Mesenchymal stem cell (in vitro differentiated cells and primary cell): Measurements from ENCODE around the gene EEFSEC.
A peak's percentile ranks its signal among the peaks of the same experiment; 100 is the strongest.

Experiments
- DNase-seq: peaks from one replicate; pipeline ENCODE4 v3.0.0-alpha.2; 2013
- H2AFZ ChIP-seq: one replicate; pipeline ENCODE4 v1.6.1; 2013; ENCODE audit warnings: low read depth, mild to moderate bottlenecking, control low read depth, inconsistent platforms, low read length, moderate library complexity
- H2AK5ac ChIP-seq: 2 replicates; pipeline ENCODE4 v1.6.1; 2013; ENCODE audit warnings: low read length, moderate library complexity, mild to moderate bottlenecking, inconsistent platforms; ENCODE audit not compliant: severe bottlenecking
- H2BK120ac ChIP-seq: one replicate; pipeline ENCODE4 v1.6.1; 2013; ENCODE audit warnings: low read depth, mild to moderate bottlenecking, inconsistent platforms, low read length, moderate library complexity
- H2BK12ac ChIP-seq, 2 experiments: one replicate each; pipeline ENCODE4 v1.6.1; 2013; ENCODE audit warnings: inconsistent platforms in 2 of 2, low read length in 2 of 2, mild to moderate bottlenecking in 2 of 2, moderate library complexity in 2 of 2, control low read depth in 1 of 2
- H2BK15ac ChIP-seq: one replicate; pipeline ENCODE4 v1.6.1; 2013; ENCODE audit warnings: mild to moderate bottlenecking, low read depth, inconsistent platforms; ENCODE audit not compliant: poor library complexity, severe bottlenecking
- H2BK5ac ChIP-seq: 2 replicates; pipeline ENCODE4 v1.6.1; 2013; ENCODE audit warnings: low read depth, mild to moderate bottlenecking, low read length, control low read depth, inconsistent platforms; ENCODE audit not compliant: poor library complexity, severe bottlenecking
- H3K14ac ChIP-seq, 2 experiments: one replicate each; pipeline ENCODE4 v1.6.1; 2013; ENCODE audit warnings: inconsistent platforms in 2 of 2, low read length in 2 of 2, control low read depth in 1 of 2, mild to moderate bottlenecking in 1 of 2, moderate library complexity in 1 of 2
- H3K18ac ChIP-seq, 2 experiments: one replicate each; pipeline ENCODE4 v1.6.1; 2013; ENCODE audit warnings: inconsistent platforms in 2 of 2, low read length in 2 of 2, control low read depth in 1 of 2, low read depth in 1 of 2, mild to moderate bottlenecking in 1 of 2
- H3K23ac ChIP-seq, 2 experiments: one replicate each; pipeline ENCODE4 v1.6.1; 2013; ENCODE audit warnings: inconsistent platforms in 2 of 2, low read length in 2 of 2, mild to moderate bottlenecking in 2 of 2, moderate library complexity in 2 of 2, control low read depth in 1 of 2
- H3K27ac ChIP-seq: 2 replicates; pipeline ENCODE4 v1.5.1; 2013; ENCODE audit warnings: mild to moderate bottlenecking, moderate library complexity, low read length, control low read depth, inconsistent platforms; ENCODE audit not compliant: poor library complexity, severe bottlenecking
- H3K27me3 ChIP-seq, 2 experiments: 2 replicates each; pipeline versions ENCODE4 v1.6.1 to v1.7.0; 2013; ENCODE audit warnings: low read length in 2 of 2, mild to moderate bottlenecking in 2 of 2, moderate library complexity in 2 of 2, control low read depth in 1 of 2, inconsistent platforms in 1 of 2; ENCODE audit not compliant: control insufficient read depth in 1 of 2, insufficient read depth in 1 of 2
- H3K36me3 ChIP-seq, 2 experiments: 2 replicates each; pipeline versions ENCODE4 v1.6.1 to v1.7.0; 2013; ENCODE audit warnings: low read length in 2 of 2, control low read depth in 1 of 2, inconsistent platforms in 1 of 2, low read depth in 1 of 2, mild to moderate bottlenecking in 1 of 2; ENCODE audit not compliant: insufficient read depth in 2 of 2, control insufficient read depth in 1 of 2
- H3K4ac ChIP-seq, 2 experiments: one replicate each; pipeline ENCODE4 v1.6.1; 2013; ENCODE audit warnings: inconsistent platforms in 2 of 2, low read length in 2 of 2, mild to moderate bottlenecking in 2 of 2, moderate library complexity in 2 of 2, control low read depth in 1 of 2, low read depth in 1 of 2
- H3K4me1 ChIP-seq: 2 replicates; pipeline ENCODE4 v1.6.1; 2013; ENCODE audit warnings: low read depth, low read length, control low read depth; ENCODE audit not compliant: control insufficient read depth, insufficient read depth
- H3K4me2 ChIP-seq: 2 replicates; pipeline ENCODE4 v1.6.1; 2013; ENCODE audit warnings: low read length, mild to moderate bottlenecking, inconsistent platforms; ENCODE audit not compliant: poor library complexity, severe bottlenecking
- H3K4me3 ChIP-seq, 2 experiments: 2 replicates each; pipeline versions ENCODE4 v1.5.1 to v1.7.0; 2013; ENCODE audit warnings: low read length in 2 of 2, mild to moderate bottlenecking in 2 of 2, control low read depth in 1 of 2, low read depth in 1 of 2; ENCODE audit not compliant: insufficient read depth in 1 of 2
- H3K79me1 ChIP-seq: replicated peaks from 2 replicates; pipeline ENCODE4 v1.6.1; 2013; ENCODE audit warnings: mild to moderate bottlenecking, control low read depth, low read length, inconsistent platforms; ENCODE audit not compliant: poor library complexity, severe bottlenecking
- H3K9ac ChIP-seq: 2 replicates; pipeline ENCODE4 v1.7.0; 2013; ENCODE audit warnings: mild to moderate bottlenecking, low read length, moderate library complexity
- H3K9me3 ChIP-seq: 2 replicates; pipeline ENCODE4 v1.7.0; 2013; ENCODE audit warnings: mild to moderate bottlenecking, low read length; ENCODE audit not compliant: control insufficient read depth
- H4K8ac ChIP-seq: one replicate; pipeline ENCODE4 v1.6.1; 2013; ENCODE audit warnings: inconsistent platforms, mild to moderate bottlenecking, low read length, moderate library complexity
- H4K91ac ChIP-seq: one replicate; pipeline ENCODE4 v1.6.1; 2013; ENCODE audit warnings: mild to moderate bottlenecking, low read length, inconsistent platforms
- WGBS: methylation state at CpG from one replicate; pipeline ENCODE4 v1.1.7; 2013; ENCODE audit warnings: mixed read lengths; 5-methylcytosine and 5-hydroxymethylcytosine counted together

Gene EEFSEC

DNA sequence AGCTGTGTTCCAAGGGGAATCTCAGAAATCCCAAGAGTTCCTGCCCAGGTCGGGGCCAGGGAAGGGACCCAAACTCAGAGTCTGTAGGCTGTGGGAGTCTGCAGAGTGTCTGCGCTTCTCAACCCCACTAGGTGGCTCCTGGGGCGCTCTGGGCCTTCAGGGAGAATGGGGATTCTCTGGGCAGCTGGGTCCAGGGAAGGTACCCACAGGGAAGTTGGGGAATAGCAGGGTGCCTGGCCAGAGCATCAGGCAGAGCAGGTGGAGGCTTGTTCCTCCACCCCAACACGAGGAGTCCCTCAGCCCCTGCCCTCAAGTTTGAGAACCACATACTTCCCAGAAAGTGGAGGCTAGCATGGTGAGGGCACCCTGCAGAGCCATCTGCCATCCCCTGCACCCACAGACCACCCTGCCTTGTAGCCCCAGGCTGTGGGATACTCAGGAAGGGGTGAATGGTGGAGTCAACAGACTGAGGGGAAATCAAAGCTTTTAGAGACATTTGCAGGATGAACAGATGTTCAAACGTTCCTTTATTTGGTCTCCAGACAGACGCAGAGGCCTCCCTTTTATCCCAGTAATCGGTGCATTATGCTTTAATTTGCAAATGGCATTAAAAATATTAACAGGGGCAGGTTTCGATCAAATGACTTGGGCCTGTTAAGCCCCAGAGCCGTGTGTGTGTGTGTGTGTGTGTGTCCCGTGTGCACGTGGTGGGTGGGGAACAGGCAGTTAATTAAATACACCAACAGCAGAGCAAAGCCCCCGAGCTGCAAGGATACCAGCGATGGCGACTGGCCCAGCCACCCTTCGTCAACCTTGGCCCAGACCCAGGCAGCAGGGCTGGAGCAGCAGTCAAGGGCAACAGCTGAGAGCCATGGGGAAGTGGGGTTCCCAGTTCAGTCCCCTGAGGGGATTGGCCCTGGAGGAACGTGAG, 255.7 kb downstream of the EEFSEC start:
- H2AFZ ChIP-seq, result no peak overlapping the region
- no peak overlapping the region for H3K4me2 ChIP-seq
- peak overlapping the region; percentile 54 for H2BK15ac ChIP-seq
- no peak overlapping the region for H3K27ac ChIP-seq
- no peaks in the 10 kb centered on the region for H3K9me3 ChIP-seq
- H3K4ac ChIP-seq, result no peak overlapping the region
- no peak overlapping the region for H3K14ac ChIP-seq
- WGBS, result 85% methylated on average over 15 of the region's 16 CpGs
- H3K23ac ChIP-seq, result no peak overlapping the region
- no peak overlapping the region for H4K91ac ChIP-seq
- H2AK5ac ChIP-seq, result no peak overlapping the region
- no peaks in the 10 kb centered on the region for H3K4me1 ChIP-seq
- no peak overlapping the region for H2BK120ac ChIP-seq
- H3K4me3 ChIP-seq, result no peak overlapping the region
- no peak overlapping the region for H2BK5ac ChIP-seq
- H2BK12ac ChIP-seq, result no peak overlapping the region
- H3K36me3 ChIP-seq, result peaks cover 0 to 7% of the 10 kb centered on the region in 2 experiments
- peaks cover 0 to 77% of the 10 kb centered on the region in 2 experiments for H3K27me3 ChIP-seq
- no peak for DNase-seq
- H3K18ac ChIP-seq, result peak overlapping the region in 1 of 2 experiments; percentile 28
- H3K79me1 ChIP-seq, result no peaks in the 10 kb centered on the region
- H3K9ac ChIP-seq, result no peak overlapping the region
- H4K8ac ChIP-seq, result no peak overlapping the region

DNA sequence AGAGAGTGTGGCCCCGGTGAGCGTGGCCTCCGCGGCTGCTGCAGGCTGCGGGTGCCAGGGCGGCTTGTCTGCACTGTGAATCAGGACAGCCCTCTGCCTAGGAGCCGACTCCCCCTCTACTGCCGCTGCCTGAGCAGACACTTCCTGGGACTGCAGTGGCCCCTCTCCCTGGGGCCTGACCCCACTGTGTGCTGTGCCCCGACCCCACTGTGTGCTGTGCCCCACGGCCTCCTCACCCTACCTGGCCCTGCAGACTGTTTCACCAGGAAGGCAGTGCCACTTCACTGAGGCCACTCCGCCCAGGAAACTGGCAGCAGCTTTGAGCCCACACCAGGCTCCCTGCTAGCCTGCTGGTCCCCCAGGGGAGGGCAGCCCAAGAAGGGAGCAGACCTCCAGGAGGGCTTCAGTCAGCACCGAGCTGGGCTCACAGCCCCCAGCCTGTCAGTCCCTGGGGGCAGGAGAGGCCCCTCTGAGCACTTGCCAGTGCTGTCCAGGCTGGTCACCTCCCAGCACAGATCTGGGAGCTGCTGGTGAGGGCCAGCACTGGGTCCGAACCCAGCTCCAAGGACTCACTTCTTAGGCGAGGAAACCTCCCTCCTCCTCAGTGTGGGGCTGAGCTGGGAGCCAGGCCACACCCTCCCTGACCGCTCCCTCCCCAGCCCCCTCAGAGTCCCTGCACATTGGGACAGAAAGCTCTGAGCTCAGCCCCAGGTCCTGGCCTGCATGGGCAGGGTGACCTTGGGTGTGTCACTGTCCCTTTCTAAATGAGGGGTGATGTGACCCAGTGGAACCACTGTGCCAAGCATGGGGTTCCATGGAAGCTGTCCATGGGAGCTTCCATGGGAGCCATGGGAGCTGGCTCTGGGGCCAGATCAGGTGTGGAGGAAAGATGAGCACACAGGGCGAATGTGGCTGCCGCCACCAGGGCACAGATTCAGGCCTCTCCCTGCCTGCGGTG, 256.6 kb downstream of the EEFSEC start:
- no peak overlapping the region for H2BK12ac ChIP-seq
- H3K9me3 ChIP-seq, result no peaks in the 10 kb centered on the region
- no peak overlapping the region for H3K23ac ChIP-seq
- H3K36me3 ChIP-seq, result peaks cover 0 to 3% of the 10 kb centered on the region in 2 experiments
- H3K4me2 ChIP-seq, result no peak overlapping the region
- no peak overlapping the region for H3K4ac ChIP-seq
- peak overlapping the region; percentile 41 for H4K91ac ChIP-seq
- WGBS, result 89% methylated on average over 17 of the region's 18 CpGs
- H3K18ac ChIP-seq, result no peak overlapping the region
- no peak for DNase-seq
- H2BK120ac ChIP-seq, result no peak overlapping the region
- H3K27me3 ChIP-seq, result peaks cover 0 to 78% of the 10 kb centered on the region in 2 experiments
- H4K8ac ChIP-seq, result no peak overlapping the region
- no peak overlapping the region for H3K14ac ChIP-seq
- no peak overlapping the region for H3K4me3 ChIP-seq
- H3K9ac ChIP-seq, result no peak overlapping the region
- no peak overlapping the region for H2BK5ac ChIP-seq
- no peak overlapping the region for H2AFZ ChIP-seq
- H2BK15ac ChIP-seq, result no peak overlapping the region
- H3K27ac ChIP-seq, result no peak overlapping the region
- no peaks in the 10 kb centered on the region for H3K79me1 ChIP-seq
- H3K4me1 ChIP-seq, result no peaks in the 10 kb centered on the region
- no peak overlapping the region for H2AK5ac ChIP-seq

DNA sequence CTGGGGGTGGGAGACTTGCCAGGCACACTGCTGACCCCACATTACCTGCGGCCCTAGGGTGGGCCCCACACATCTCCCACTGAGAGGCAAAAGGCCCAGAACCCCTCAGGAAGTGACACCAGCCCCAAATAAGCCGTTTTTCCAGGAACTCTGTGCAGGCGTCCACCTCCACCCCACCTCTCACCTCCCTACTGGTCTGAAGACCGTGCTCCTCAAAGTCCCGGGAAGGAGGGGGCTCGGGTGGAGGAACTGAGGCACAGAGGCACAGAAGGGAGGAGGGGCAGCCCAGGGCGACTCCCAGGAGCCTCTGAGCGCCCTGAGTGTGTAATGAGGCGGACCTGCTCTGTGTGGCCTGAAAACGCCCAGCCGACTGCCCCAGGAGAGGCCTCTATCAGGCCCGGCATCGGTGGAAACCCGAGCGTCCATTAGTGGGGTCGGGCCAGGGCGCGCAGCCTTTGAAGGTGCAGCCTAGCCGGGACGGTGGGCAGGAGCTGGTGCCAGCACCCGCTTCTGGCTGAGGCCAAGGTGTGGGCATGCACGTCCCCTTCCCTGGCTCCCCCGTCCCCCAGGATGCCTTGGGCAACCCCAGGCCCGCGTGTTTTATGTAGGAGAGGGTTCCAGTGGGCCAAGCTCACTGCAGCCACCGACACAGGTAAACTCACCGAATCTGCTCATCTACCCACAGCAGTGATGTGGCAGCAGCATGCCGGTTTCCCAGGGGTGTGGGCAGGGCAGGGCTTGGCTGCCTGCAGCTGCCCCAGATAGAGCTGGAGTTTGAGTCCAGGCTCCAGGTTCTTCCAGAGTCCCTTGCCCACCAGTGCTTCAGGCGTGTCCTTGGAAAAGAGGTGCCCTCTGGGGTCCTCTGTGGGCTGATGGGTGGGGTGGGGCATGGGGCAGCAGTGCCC, 257.6 kb downstream of the EEFSEC start:
- no peak for DNase-seq
- WGBS, result 93% methylated on average over 28 of the region's 29 CpGs

More for the DNA sequence above, 257.6 kb downstream of the EEFSEC start:
- Histone ChIP-seq H3K23ac (no peak overlapping the region), H3K4me1 (no peaks in the 10 kb centered on the region), H2BK15ac (no peak overlapping the region), H3K4me2 (no peak overlapping the region), H3K79me1 (no peaks in the 10 kb centered on the region), H3K27me3 (peaks cover 0 to 75% of the 10 kb centered on the region in 2 experiments), H3K14ac (no peak overlapping the region), H3K27ac (no peak overlapping the region), H3K18ac (no peak overlapping the region), H2BK120ac (no peak overlapping the region), H4K8ac (no peak overlapping the region), H2BK5ac (no peak overlapping the region), H3K4me3 (no peak overlapping the region), H2AFZ (no peak overlapping the region), H3K9me3 (no peaks in the 10 kb centered on the region), H2BK12ac (no peak overlapping the region), H2AK5ac (no peak overlapping the region), H3K9ac (no peak overlapping the region), H3K4ac (no peak overlapping the region), H4K91ac (no peak overlapping the region), H3K36me3 (peaks cover 0 to 3% of the 10 kb centered on the region in 2 experiments)
